Measurements from ENCODE around the gene TDO2. TPM values are rescaled to one million over a fixed set of nuclear protein-coding genes. Genes with fewer than 3 reads are reported as not detected.

TDO2 gene
- total RNA-seq, 6 experiments from 2014 or later: 158 to 634 (median 569) TPM

DNA sequence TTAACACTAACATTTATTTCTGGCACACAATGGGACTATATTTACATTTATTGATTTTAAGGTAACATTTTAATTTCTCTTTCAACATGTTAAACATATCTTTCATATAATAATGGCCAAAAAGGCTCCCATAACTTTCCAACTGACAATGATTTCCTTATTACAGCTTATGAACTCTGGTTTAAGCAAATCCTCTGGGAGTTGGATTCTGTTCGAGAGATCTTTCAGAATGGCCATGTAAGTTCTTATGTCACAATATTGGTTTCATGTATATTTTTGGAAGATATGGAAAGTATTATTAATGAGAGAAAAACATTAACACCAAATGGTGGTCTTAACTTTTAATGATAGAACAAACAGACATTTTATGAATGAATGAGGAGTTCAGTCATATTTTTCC, 4.1 kb downstream of the TDO2 start:
- no peak for DNase-seq
- peak in 2 of 4 donors; percentile 1 to 2 for ATAC-seq
- Histone ChIP-seq H3K27ac (peak overlapping the region; percentile 68 to 83 (median 81)), H3K4me3 (peak overlapping the region in 2 of 3 donors; percentile 57 to 65), H3K4me1 (peaks cover 0 to 31% (median 5%) of the 10 kb centered on the region in 4 donors), H3K9me3 (no peaks in the 10 kb centered on the region), H3K36me3 (peaks cover 0 to 50% (median 24%) of the 10 kb centered on the region in 4 donors), H3K27me3 (no peaks in the 10 kb centered on the region)
- 48% methylated on average over 1 of the region's 1 CpG for WGBS (ENCODE audit: insufficient coverage, low coverage, low lambda C conversion rate, missing lambda C conversion rate)
- intact Hi-C loops (cut with DNase I): no loop called here
- TF ChIP-seq POLR2A (IDR thresholded peaks at IDR 0.05): no peak
- TF ChIP-seq, protein P1, sequence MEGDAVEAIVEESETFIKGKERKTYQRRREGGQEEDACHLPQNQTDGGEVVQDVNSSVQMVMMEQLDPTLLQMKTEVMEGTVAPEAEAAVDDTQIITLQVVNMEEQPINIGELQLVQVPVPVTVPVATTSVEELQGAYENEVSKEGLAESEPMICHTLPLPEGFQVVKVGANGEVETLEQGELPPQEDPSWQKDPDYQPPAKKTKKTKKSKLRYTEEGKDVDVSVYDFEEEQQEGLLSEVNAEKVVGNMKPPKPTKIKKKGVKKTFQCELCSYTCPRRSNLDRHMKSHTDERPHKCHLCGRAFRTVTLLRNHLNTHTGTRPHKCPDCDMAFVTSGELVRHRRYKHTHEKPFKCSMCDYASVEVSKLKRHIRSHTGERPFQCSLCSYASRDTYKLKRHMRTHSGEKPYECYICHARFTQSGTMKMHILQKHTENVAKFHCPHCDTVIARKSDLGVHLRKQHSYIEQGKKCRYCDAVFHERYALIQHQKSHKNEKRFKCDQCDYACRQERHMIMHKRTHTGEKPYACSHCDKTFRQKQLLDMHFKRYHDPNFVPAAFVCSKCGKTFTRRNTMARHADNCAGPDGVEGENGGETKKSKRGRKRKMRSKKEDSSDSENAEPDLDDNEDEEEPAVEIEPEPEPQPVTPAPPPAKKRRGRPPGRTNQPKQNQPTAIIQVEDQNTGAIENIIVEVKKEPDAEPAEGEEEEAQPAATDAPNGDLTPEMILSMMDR (IDR thresholded peaks at IDR 0.05): no peak

DNA sequence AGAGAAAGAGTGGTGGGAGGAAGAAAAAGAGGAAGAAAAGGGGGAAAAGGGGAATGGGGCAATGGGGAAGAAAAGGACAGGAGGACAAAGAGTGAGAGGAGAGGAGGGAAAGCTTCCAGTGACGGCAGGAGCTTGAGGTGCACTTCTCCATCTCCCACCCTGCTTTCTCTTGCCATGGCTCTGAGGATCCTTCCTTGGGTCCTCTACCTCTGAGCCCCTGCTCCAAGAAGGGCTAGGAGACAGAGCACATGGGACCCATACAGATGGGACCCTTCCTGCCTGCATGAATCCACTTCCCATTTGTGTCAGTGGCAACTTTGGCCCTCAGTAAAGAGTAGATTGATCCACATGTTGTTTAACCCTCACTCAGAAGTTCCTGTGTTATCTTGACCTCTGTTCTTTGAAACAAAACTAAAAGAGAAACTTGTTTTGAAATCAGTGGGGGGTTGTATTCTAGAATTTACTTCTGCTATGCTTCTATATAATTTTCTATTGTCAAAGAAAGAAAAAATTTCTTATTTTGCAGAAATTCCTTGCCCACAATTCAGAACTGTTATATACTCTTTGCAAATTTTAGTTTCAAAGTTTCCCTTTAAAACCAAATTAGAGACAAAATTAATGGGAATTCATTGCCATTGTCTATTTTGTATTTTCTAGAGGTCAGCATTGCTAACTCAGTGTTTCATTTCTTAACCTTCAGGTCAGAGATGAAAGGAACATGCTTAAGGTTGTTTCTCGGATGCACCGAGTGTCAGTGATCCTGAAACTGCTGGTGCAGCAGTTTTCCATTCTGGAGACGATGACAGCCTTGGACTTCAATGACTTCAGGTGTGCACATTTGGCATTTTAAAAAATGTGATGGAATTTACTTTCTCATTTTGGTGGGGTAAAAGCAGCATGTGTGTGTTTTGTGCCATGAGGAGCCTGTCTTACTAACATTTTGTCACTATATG, 5.0 kb downstream of the TDO2 start:
- H3K4me3 ChIP-seq: peak overlapping the region in 1 of 3 donors; percentile 65
- 32% methylated on average over 4 of the region's 4 CpGs for WGBS (ENCODE audit: insufficient coverage, low coverage, low lambda C conversion rate, missing lambda C conversion rate)
- peaks cover 0 to 28% (median 3%) of the 10 kb centered on the region in 4 donors for H3K4me1 ChIP-seq
- H3K9me3 ChIP-seq: no peaks in the 10 kb centered on the region
- intact Hi-C loops (cut with DNase I): no loop called here
- peaks cover 0 to 60% (median 28%) of the 10 kb centered on the region in 4 donors for H3K36me3 ChIP-seq
- no peaks in the 10 kb centered on the region for H3K27me3 ChIP-seq
- DNase-seq (peak in 2 of 3 donors; percentile 55 to 61), ATAC-seq (peak; percentile 43 to 64 (median 46))
- peak overlapping the region; percentile 68 to 83 (median 81) for H3K27ac ChIP-seq
- TF ChIP-seq, protein P1 (IDR thresholded peaks at IDR 0.05): no peak
- TF ChIP-seq POLR2A (IDR thresholded peaks at IDR 0.05): peak; percentile 44

DNA sequence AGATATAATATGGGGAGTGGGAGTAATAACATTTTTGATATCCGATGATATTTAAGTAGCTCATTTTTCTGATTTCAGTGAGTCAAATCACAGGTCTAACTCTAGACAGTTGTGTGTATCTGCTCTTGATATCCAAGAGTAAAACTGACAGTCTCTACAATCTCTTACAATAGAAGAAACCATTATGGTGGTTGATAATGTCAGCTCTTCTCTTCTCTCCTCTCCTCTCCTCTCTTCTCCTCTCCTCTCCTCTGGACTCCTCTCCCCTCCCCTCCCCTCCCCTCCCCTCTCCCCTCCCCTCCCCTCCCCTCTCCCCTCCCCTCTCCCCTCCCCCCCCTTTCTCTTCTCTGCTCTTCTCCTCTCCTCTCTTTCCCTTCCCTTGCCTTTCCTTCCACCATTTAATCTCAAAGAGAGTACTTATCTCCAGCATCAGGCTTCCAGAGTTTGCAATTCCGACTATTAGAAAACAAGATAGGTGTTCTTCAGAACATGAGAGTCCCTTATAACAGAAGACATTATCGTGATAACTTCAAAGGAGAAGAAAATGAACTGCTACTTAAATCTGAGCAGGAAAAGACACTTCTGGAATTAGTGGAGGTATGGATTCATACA, 6.2 kb downstream of the TDO2 start:
- TF ChIP-seq POLR2A (IDR thresholded peaks at IDR 0.05): no peak
- TF ChIP-seq, protein P1 (IDR thresholded peaks at IDR 0.05): no peak
- no peaks in the 10 kb centered on the region for H3K9me3 ChIP-seq
- peak overlapping the region in 2 of 3 donors; percentile 81 to 83 for H3K27ac ChIP-seq
- peaks cover 0 to 28% (median 3%) of the 10 kb centered on the region in 4 donors for H3K4me1 ChIP-seq
- H3K36me3 ChIP-seq: peaks cover 0 to 72% (median 35%) of the 10 kb centered on the region in 4 donors
- ATAC-seq (peak in 3 of 4 donors; percentile 2 to 4 (median 3)), DNase-seq (no peak)
- WGBS (ENCODE audit: insufficient coverage, low coverage, low lambda C conversion rate, missing lambda C conversion rate): 64% methylated on average over 3 of the region's 3 CpGs
- H3K27me3 ChIP-seq: no peaks in the 10 kb centered on the region
- intact Hi-C loops (cut with DNase I): no loop called here
- peak overlapping the region in 1 of 3 donors; percentile 65 for H3K4me3 ChIP-seq

DNA sequence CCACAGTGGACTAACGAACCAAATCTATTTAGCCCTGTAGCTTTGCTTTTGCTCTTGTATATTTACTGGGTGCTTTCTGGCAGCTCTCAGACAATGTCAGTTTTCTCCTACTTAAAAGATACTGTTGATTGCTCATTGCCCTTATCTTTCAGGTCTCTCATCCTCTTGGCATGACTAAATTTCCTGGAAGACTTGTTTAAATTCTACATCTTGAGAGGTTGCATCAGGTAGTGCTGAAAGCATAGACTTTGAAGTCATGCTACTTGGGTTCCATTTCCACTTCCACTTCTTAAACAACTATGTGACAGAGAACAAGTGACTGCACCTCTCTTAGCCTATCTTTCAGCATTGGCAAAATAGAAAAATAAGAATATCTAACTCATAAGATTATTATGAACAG, 8.4 kb downstream of the TDO2 start:
- H3K9me3 ChIP-seq: no peaks in the 10 kb centered on the region
- H3K36me3 ChIP-seq: peaks cover 0 to 80% (median 39%) of the 10 kb centered on the region in 4 donors
- DNase-seq (no peak), ATAC-seq (no peak)
- TF ChIP-seq POLR2A (IDR thresholded peaks at IDR 0.05): no peak
- TF ChIP-seq, protein P1 (IDR thresholded peaks at IDR 0.05): no peak
- H3K4me3 ChIP-seq: no peak overlapping the region
- H3K27ac ChIP-seq: peak overlapping the region in 1 of 3 donors; percentile 21
- 57% methylated on average over 1 of the region's 1 CpG for WGBS (ENCODE audit: insufficient coverage, low coverage, low lambda C conversion rate, missing lambda C conversion rate)
- H3K4me1 ChIP-seq: peaks cover 0 to 32% (median 3%) of the 10 kb centered on the region in 4 donors
- no peaks in the 10 kb centered on the region for H3K27me3 ChIP-seq
- intact Hi-C loops (cut with DNase I): no loop called here

Data from right lobe of liver (tissue), 6 donors.